Smooth muscle cell (in vitro differentiated cells): ENCODE measurements around the gene CYP3A5. TPM values are rescaled to one million over a fixed set of nuclear protein-coding genes. Genes with fewer than 3 reads are reported as not detected.
A peak's percentile ranks its signal among the peaks of the same experiment; 100 is the strongest.

Experiments
- DNase-seq: peaks from one replicate; lab custom pipeline; 2025; ENCODE audit not compliant: unreplicated experiment; lab: John Stamatoyannopoulos, UW
- H2AFZ ChIP-seq: fragments of 200-600 bp; sonication (generic); 2 replicates; pipeline ENCODE4 v1.6.0; 2016; ENCODE audit warnings: antibody characterized with exemption, low read depth, mild to moderate bottlenecking
- H3F3A ChIP-seq: fragments of 200-600 bp; sonication (generic); 2 replicates; pipeline ENCODE4 v1.6.0; 2017; ENCODE audit warnings: antibody characterized with exemption, low read depth
- H3K27ac ChIP-seq: fragments of 200-600 bp; sonication (generic); 2 replicates; pipeline ENCODE4 v1.5.1; 2016; ENCODE audit warnings: low read depth, mild to moderate bottlenecking
- H3K27me3 ChIP-seq: fragments of 200-600 bp; sonication (generic); 2 replicates; pipeline ENCODE4 v1.6.1; 2016; ENCODE audit warnings: low read depth, mild to moderate bottlenecking
- H3K36me3 ChIP-seq: fragments of 200-600 bp; sonication (generic); 2 replicates; pipeline ENCODE4 v1.5.1; 2016; ENCODE audit warnings: low read depth
- H3K4me1 ChIP-seq: fragments of 200-600 bp; sonication (generic); 2 replicates; pipeline ENCODE4 v1.5.1; 2016; ENCODE audit warnings: low read depth
- H3K4me2 ChIP-seq: fragments of 200-600 bp; sonication (generic); 2 replicates; pipeline ENCODE4 v1.6.0; 2016; ENCODE audit warnings: mild to moderate bottlenecking
- H3K4me3 ChIP-seq: fragments of 200-600 bp; sonication (generic); 2 replicates; pipeline ENCODE4 v1.5.1; 2016; ENCODE audit warnings: mild to moderate bottlenecking
- H3K79me2 ChIP-seq: fragments of 200-600 bp; sonication (generic); 2 replicates; pipeline ENCODE4 v1.6.0; 2016; ENCODE audit warnings: low read depth, mild to moderate bottlenecking
- H3K9ac ChIP-seq: fragments of 200-600 bp; sonication (generic); 2 replicates; pipeline ENCODE4 v1.6.0; 2016; ENCODE audit warnings: low read depth
- H3K9me3 ChIP-seq: fragments of 200-600 bp; sonication (generic); replicated peaks from 2 replicates; pipeline ENCODE4 v1.5.1; 2016; ENCODE audit warnings: low read depth
- H4K20me1 ChIP-seq: fragments of 200-600 bp; sonication (generic); 2 replicates; pipeline ENCODE4 v1.6.0; 2016; ENCODE audit warnings: low read depth
- WGBS: methylation state at CpG from one replicate; pipeline ENCODE4 v1.1.7; 2016; ENCODE audit warnings: low lambda C conversion rate; 5-methylcytosine and 5-hydroxymethylcytosine counted together
- polyA plus RNA-seq: library from polyadenylated mRNA; unstranded; fragments of >200 nt; fragmentation: Nextera tagmentation; extraction: Ambion mirVana; gene quantifications from 2 replicates; pipeline ENCODE4 v1.2.1, GENCODE V29; 2016
- total RNA-seq: library from RNA; depleted of rRNA; stranded (reverse); fragments of >200 nt; gene quantifications from 2 replicates; pipeline ENCODE4 v1.2.3, GENCODE V29; 2014
- TF ChIP-seq, protein P1 (sequence below): fragments of 200-600 bp; sonication (generic); IDR thresholded peaks from 2 replicates; pipeline ENCODE4 v1.5.1; 2017; ENCODE audit warnings: borderline replicate concordance, mild to moderate bottlenecking, antibody characterized with exemption; ENCODE audit not compliant: insufficient read depth, poor library complexity, severe bottlenecking

Gene CYP3A5
- total and polyA plus RNA-seq, 2 experiments from 2014 or later, result 0.19 TPM; not detected in 1

DNA sequence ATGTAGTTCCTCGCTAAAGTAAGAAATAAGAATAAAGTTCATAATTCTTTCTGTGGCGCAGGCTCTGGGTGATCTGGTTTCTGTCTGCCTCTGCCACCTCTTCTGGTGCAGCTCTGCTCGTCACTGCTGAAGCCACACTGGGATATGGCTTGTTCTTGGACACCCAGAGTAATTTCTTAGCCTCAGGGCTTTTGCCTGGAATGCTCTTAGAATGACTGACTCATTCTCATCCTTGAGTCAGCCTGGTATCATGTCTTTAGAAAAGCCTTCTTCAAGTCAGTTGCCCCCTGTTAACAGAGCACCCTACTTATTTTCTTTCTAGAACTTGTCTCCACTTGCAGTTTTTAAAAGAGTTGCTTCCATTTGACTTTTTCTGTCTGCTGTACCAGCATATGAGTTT is 61.1 kb downstream of the CYP3A5 start:
- peak overlapping the region; percentile 44 for H3K9ac ChIP-seq
- no peak overlapping the region for H3K4me3 ChIP-seq
- peak overlapping the region; percentile 90 for H3K4me2 ChIP-seq
- peaks cover 9% of the 10 kb centered on the region for H3K4me1 ChIP-seq
- H3K27ac ChIP-seq, result peak overlapping the region; percentile 83
- no peak overlapping the region for H2AFZ ChIP-seq
- 32% methylated on average over 3 of the region's 3 CpGs for WGBS
- no peaks in the 10 kb centered on the region for H3K36me3 ChIP-seq
- TF ChIP-seq, protein P1, sequence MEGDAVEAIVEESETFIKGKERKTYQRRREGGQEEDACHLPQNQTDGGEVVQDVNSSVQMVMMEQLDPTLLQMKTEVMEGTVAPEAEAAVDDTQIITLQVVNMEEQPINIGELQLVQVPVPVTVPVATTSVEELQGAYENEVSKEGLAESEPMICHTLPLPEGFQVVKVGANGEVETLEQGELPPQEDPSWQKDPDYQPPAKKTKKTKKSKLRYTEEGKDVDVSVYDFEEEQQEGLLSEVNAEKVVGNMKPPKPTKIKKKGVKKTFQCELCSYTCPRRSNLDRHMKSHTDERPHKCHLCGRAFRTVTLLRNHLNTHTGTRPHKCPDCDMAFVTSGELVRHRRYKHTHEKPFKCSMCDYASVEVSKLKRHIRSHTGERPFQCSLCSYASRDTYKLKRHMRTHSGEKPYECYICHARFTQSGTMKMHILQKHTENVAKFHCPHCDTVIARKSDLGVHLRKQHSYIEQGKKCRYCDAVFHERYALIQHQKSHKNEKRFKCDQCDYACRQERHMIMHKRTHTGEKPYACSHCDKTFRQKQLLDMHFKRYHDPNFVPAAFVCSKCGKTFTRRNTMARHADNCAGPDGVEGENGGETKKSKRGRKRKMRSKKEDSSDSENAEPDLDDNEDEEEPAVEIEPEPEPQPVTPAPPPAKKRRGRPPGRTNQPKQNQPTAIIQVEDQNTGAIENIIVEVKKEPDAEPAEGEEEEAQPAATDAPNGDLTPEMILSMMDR, result no peak
- H3K79me2 ChIP-seq, result peaks cover 16% of the 10 kb centered on the region
- no peaks in the 10 kb centered on the region for H4K20me1 ChIP-seq
- no peak for DNase-seq
- H3K9me3 ChIP-seq, result no peaks in the 10 kb centered on the region
- H3F3A ChIP-seq, result no peaks in the 10 kb centered on the region
- H3K27me3 ChIP-seq, result no peaks in the 10 kb centered on the region

DNA sequence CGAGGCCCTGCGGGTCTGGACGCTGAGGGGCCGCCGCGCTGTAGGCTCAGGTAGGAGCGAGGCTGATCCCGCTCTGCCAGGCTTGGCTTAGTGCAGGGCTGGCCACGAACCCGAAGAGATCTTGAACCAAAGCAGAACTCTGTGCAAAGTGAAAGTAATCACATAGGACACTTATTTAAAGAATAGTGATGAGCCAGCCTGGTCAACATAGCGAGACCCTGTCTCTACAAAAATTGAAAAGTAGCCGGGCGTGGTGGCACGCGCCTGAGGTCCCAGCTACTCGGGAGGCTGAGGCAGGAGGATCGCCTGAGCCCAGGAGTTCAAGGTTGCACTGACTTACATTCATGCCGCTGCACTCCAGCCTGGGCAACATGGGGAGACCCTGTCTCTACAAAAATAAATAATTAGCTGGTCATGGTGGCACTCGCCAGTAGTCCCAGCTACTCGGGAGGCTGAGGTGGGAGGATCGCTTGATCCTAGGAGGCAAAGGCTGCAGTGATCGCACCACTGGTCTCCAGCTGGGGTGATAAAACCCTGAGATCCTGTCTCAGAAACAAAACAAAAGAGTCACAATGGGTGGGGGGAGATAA is 62.5 kb downstream of the CYP3A5 start:
- Histone ChIP-seq H3K4me1 (peaks cover 9% of the 10 kb centered on the region), H4K20me1 (no peaks in the 10 kb centered on the region), H3K27me3 (no peaks in the 10 kb centered on the region), H3F3A (no peaks in the 10 kb centered on the region), H3K9ac (peak overlapping the region; percentile 79), H3K36me3 (no peaks in the 10 kb centered on the region), H2AFZ (peak overlapping the region; percentile 95), H3K27ac (peak overlapping the region; percentile 83), H3K9me3 (no peaks in the 10 kb centered on the region), H3K4me3 (peak overlapping the region; percentile 76), H3K79me2 (peaks cover 16% of the 10 kb centered on the region), H3K4me2 (peak overlapping the region; percentile 90)
- TF ChIP-seq, protein P1, result no peak
- 25% methylated on average over 22 of the region's 22 CpGs for WGBS
- no peak for DNase-seq

- Histone ChIP-seq H3F3A (no peaks in the 10 kb centered on the region), H3K9me3 (no peaks in the 10 kb centered on the region), H3K4me3 (peak within 1 kb of the TSS; percentile 76), H3K79me2 (peaks cover 16% of the 10 kb centered on the region), H3K36me3 (no peaks in the 10 kb centered on the region), H3K9ac (peak within 1 kb of the TSS; percentile 79), H2AFZ (peak within 1 kb of the TSS; percentile 95), H3K27ac (peak within 1 kb of the TSS; percentile 83), H3K27me3 (no peaks in the 10 kb centered on the region), H4K20me1 (no peaks in the 10 kb centered on the region), H3K4me2 (peak within 1 kb of the TSS; percentile 90), H3K4me1 (peaks cover 9% of the 10 kb centered on the region)
- TF ChIP-seq, protein P1, result peak; percentile 37
- DNase-seq, result peak; percentile 45
- under 1% methylated on average over 59 of the region's 60 CpGs for WGBS
These were observed 63.2 kb downstream of the CYP3A5 start, which contains the start of gene ZSCAN25 for GRCh38 chr7:99616359-99617191. Gene ZSCAN25 (plus strand): TSS chr7:99616946. CDS start chr7:99619607, 2,661 bp downstream.
